MM.1S (cell line): ENCODE measurements around the gene MOXD1.

Experiments
- DNase-seq: peaks from one replicate; pipeline ENCODE4 v3.0.0-alpha.2; 2015
- H2AFZ ChIP-seq: fragments of 300-600 bp; sonication (generic); 2 replicates; pipeline ENCODE4 v1.6.0; 2016; ENCODE audit warnings: antibody characterized with exemption, low read length
- H3F3A ChIP-seq: fragments of 300-600 bp; sonication (generic); 2 replicates; pipeline ENCODE4 v1.6.1; 2016; ENCODE audit warnings: mild to moderate bottlenecking, antibody characterized with exemption, low read length, moderate library complexity, mixed read lengths; ENCODE audit not compliant: insufficient read depth
- H3K27ac ChIP-seq: fragments of 300-600 bp; sonication (generic); 2 replicates; pipeline ENCODE4 v1.5.1; 2016; ENCODE audit warnings: mild to moderate bottlenecking, low read length
- H3K27me3 ChIP-seq: fragments of 300-600 bp; sonication (generic); replicated peaks from 2 replicates; pipeline ENCODE4 v1.6.0; 2016; ENCODE audit warnings: low read length; ENCODE audit not compliant: insufficient read depth
- H3K36me3 ChIP-seq: fragments of 300-600 bp; sonication (generic); replicated peaks from 2 replicates; pipeline ENCODE4 v1.6.1; 2016; ENCODE audit warnings: mild to moderate bottlenecking, low read length, mixed read lengths; ENCODE audit not compliant: insufficient read depth
- H3K4me1 ChIP-seq: fragments of 300-600 bp; sonication (generic); 2 replicates; pipeline ENCODE4 v1.6.1; 2016; ENCODE audit warnings: low read length, mixed read lengths
- H3K4me2 ChIP-seq: fragments of 300-600 bp; sonication (generic); 2 replicates; pipeline ENCODE4 v1.6.0; 2016; ENCODE audit warnings: low read depth, low read length
- H3K4me3 ChIP-seq: fragments of 300-600 bp; sonication (generic); 2 replicates; pipeline ENCODE4 v1.5.1; 2016; ENCODE audit warnings: low read length, mixed read lengths
- H3K79me2 ChIP-seq: fragments of 300-600 bp; sonication (generic); 2 replicates; pipeline ENCODE4 v1.6.1; 2016; ENCODE audit warnings: mixed run types, low read length, mixed read lengths
- H3K9ac ChIP-seq: fragments of 300-600 bp; sonication (generic); 2 replicates; pipeline ENCODE4 v1.6.1; 2016; ENCODE audit warnings: low read length, mixed read lengths
- H3K9me2 ChIP-seq: fragments of 300-600 bp; sonication (generic); replicated peaks from 2 replicates; pipeline ENCODE4 v1.6.1; 2016; ENCODE audit warnings: mild to moderate bottlenecking, low read length, mixed read lengths; ENCODE audit not compliant: insufficient read depth
- H3K9me3 ChIP-seq: fragments of 300-600 bp; sonication (generic); replicated peaks from 2 replicates; pipeline ENCODE4 v1.6.1; 2016; ENCODE audit warnings: mild to moderate bottlenecking, low read length, mixed read lengths; ENCODE audit not compliant: insufficient read depth
- H4K20me1 ChIP-seq: fragments of 300-600 bp; sonication (generic); 2 replicates; pipeline ENCODE4 v1.6.1; 2016; ENCODE audit warnings: mild to moderate bottlenecking, low read length, moderate library complexity, mixed read lengths; ENCODE audit not compliant: insufficient read depth
- CTCF ChIP-seq: fragments of 300-600 bp; sonication (generic); IDR thresholded peaks from 2 replicates; pipeline ENCODE4 v1.5.1; 2016; ENCODE audit warnings: antibody characterized with exemption, low read length, mixed read lengths
- EZH2 ChIP-seq: fragments of 300-600 bp; sonication (generic); optimal IDR thresholded peaks from 2 replicates; pipeline ENCODE3; 2017; ENCODE audit warnings: low read depth, mild to moderate bottlenecking, antibody characterized with exemption, low read length, mixed read lengths
- EZH2phosphoT487 ChIP-seq: fragments of 300-600 bp; sonication (generic); IDR thresholded peaks from 2 replicates; pipeline ENCODE4 v1.6.1; 2018; ENCODE audit warnings: antibody characterized with exemption, low read length

The MOXD1 gene

GRCh38 chr6:132364306-132365074 is 36.8 kb downstream of the MOXD1 start:
- peak overlapping the region; percentile 79; the same call in 1 of the 2 replicates for H3K27ac ChIP-seq
- H3K4me2 ChIP-seq, result peak overlapping the region; percentile 57; the same call in 1 of the 2 replicates
- no peak overlapping the region for H3K9ac ChIP-seq
- no peak for DNase-seq
- H3K4me3 ChIP-seq, result no peak overlapping the region
- H3F3A ChIP-seq, result peaks cover 16% of the 10 kb centered on the region
- H4K20me1 ChIP-seq, result no peaks in the 10 kb centered on the region
- H2AFZ ChIP-seq, result no peak overlapping the region
- H3K9me2 ChIP-seq, result no peaks in the 10 kb centered on the region
- TF ChIP-seq EZH2 (no peak), CTCF (no peak), EZH2phosphoT487 (no peak)
- H3K9me3 ChIP-seq, result no peaks in the 10 kb centered on the region
- no peaks in the 10 kb centered on the region for H3K27me3 ChIP-seq
- H3K4me1 ChIP-seq, result peaks cover 33% of the 10 kb centered on the region
- H3K79me2 ChIP-seq, result no peaks in the 10 kb centered on the region
- no peaks in the 10 kb centered on the region for H3K36me3 ChIP-seq

GRCh38 chr6:132362442-132363185 is 38.7 kb downstream of the MOXD1 start:
- no peak for DNase-seq
- H3K9me2 ChIP-seq, result no peaks in the 10 kb centered on the region
- H3K4me1 ChIP-seq, result peaks cover 33% of the 10 kb centered on the region

GRCh38 chr6:132361101-132361500 is 40.2 kb downstream of the MOXD1 start:
- peaks cover 15% of the 10 kb centered on the region for H3F3A ChIP-seq
- no peaks in the 10 kb centered on the region for H3K9me3 ChIP-seq
- H3K79me2 ChIP-seq, result no peaks in the 10 kb centered on the region
- H3K36me3 ChIP-seq, result no peaks in the 10 kb centered on the region
- peaks cover 31% of the 10 kb centered on the region for H3K4me1 ChIP-seq
- H3K27ac ChIP-seq, result no peak overlapping the region
- no peak overlapping the region for H3K4me2 ChIP-seq
- no peak overlapping the region for H3K9ac ChIP-seq
- H3K4me3 ChIP-seq, result no peak overlapping the region
- H3K9me2 ChIP-seq, result no peaks in the 10 kb centered on the region
- TF ChIP-seq EZH2, result no peak
- no peak for TF ChIP-seq CTCF
- TF ChIP-seq EZH2phosphoT487, result no peak
- no peaks in the 10 kb centered on the region for H4K20me1 ChIP-seq
- no peaks in the 10 kb centered on the region for H3K27me3 ChIP-seq
- no peak overlapping the region for H2AFZ ChIP-seq
- no peak for DNase-seq

More at GRCh38 chr6:132362442-132363185, 38.7 kb downstream of the MOXD1 start:
- Histone ChIP-seq H3K36me3 (no peaks in the 10 kb centered on the region), H3K27me3 (no peaks in the 10 kb centered on the region), H3F3A (peaks cover 16% of the 10 kb centered on the region), H3K4me2 (no peak overlapping the region), H3K4me3 (no peak overlapping the region), H3K9ac (no peak overlapping the region), H3K79me2 (no peaks in the 10 kb centered on the region), H3K27ac (no peak overlapping the region), H2AFZ (no peak overlapping the region), H4K20me1 (no peaks in the 10 kb centered on the region), H3K9me3 (no peaks in the 10 kb centered on the region)
- TF ChIP-seq CTCF (no peak), EZH2 (no peak), EZH2phosphoT487 (no peak)
